ENCODE results near the gene TUFM.
A peak's percentile ranks its signal among the peaks of the same experiment; 100 is the strongest.
"Not testable (repeated sequence)": the region's sequence is repeated elsewhere in the genome, so short reads cannot be mapped to it uniquely, and the experiment has no call there.

TUFM gene

DNA sequence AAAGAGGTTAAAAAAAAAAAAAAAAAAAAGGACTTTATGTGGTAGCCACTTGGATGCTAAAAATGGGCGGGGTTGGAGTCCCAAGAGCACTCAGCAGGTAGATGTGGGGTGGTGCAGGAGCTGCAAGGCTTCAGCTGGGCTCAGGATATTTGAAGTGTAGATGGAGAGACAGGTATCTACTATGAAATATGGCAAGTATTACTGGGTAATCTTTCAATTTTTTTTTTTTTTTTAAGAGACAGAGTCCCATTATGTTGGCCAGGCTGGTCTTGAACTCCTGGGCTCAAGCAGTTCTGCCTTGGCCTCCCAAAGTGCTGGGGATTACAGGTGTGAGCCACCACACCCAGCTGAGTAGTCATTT, 7.6 kb downstream of the TUFM start:
- no peak for DNase-seq

DNA sequence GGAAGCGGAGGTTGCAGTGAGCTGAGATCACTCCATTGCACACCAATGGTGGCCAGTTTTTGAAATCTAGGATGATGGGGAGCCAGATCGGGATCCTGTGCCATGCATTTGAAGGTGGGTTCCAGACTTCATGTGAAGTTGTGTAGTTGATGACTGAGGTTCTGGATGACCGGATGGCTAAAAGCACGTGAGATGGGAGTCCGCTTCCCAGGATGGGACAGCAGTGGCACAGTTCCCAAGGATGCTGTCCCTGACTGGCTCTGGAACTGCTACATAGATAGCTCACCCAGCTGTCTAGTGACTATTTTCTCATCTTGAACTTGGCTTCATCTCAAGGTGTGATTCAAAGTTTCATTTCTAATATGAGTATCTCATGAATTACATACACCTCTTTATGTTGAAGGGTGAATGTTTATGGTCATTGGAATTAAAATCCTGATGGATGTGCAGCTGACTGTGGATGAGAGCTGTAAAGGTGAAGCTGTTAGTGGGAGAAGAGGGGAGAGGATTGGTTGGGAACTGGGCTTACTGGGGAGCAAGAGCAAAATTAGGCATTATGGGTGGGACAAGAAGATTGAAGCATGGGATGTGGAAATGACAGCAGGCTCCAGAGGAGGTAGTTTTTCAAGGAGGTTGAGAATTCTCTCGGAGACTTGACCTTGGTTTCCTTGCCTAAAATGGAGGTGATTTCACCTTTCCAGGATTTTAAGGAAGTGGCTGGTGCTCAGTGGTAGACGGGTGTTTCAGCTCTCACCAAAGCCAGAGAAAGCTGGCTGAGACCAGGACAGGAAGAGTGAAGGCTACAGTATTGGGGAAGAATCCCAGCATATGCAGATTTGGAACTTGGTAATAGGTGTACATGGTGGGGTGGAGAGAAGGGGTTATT, 8.2 kb downstream of the TUFM start:
- DNase-seq: no peak

DNA sequence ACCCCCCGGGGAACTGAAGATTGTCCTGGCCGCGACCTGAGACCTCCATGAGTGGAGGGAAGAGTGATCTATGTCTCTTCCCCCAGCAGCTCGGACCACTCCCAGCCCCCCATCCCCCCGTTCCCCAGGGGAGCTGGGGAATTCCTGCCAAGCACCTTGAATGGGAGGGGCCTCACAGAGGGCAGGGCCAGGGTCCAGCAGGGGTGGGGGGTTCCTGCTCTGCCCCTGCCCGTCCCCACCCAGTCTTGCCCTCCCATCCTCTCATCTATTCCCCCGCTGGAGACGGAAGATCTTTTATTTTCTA, 9.4 kb downstream of the TUFM start:
- no peak for DNase-seq

DNA sequence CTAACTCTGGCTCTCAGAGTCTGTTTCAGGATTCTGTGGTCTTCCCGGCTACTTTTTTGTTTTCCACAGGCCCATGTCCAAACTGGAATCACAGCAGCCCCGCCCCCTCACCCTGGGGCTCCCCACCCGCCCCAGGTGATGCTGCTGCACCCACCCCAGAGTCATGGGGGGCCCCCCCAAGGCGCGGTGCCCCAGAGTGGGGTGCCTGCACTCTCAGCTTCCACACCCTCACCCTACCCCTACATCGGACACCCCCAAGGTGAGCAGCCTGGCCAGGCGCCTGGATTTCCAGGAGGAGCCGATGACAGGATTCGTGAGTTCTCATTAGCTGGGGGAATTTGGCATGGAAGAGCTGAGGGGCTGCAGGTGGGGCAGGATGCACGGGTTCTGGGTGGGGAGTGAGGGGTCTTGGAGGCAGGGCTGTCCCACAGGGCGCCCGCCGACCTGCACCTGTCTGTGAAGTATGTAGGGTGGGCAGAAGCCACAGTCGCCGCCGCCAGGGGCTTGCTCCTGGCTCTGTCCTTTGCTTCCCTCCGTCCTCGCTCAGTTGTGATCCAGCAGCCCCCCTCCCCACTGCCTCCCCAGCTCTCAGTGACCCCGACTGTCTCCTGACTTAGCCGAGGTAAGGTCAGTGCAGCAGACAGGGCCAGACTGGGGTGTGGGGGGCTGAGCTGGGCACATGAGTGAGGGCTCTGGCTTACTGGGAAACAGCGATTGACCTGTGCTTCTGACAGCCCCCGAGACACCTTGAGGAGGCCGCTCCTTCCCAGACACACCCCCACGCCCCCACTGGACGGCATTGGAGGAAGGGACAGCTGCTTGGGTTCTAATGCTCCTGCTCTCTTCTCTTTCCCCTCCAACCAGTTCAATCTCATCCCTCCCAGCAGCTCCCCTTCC, 10.0 kb downstream of the TUFM start:
- no peak for DNase-seq

DNA sequence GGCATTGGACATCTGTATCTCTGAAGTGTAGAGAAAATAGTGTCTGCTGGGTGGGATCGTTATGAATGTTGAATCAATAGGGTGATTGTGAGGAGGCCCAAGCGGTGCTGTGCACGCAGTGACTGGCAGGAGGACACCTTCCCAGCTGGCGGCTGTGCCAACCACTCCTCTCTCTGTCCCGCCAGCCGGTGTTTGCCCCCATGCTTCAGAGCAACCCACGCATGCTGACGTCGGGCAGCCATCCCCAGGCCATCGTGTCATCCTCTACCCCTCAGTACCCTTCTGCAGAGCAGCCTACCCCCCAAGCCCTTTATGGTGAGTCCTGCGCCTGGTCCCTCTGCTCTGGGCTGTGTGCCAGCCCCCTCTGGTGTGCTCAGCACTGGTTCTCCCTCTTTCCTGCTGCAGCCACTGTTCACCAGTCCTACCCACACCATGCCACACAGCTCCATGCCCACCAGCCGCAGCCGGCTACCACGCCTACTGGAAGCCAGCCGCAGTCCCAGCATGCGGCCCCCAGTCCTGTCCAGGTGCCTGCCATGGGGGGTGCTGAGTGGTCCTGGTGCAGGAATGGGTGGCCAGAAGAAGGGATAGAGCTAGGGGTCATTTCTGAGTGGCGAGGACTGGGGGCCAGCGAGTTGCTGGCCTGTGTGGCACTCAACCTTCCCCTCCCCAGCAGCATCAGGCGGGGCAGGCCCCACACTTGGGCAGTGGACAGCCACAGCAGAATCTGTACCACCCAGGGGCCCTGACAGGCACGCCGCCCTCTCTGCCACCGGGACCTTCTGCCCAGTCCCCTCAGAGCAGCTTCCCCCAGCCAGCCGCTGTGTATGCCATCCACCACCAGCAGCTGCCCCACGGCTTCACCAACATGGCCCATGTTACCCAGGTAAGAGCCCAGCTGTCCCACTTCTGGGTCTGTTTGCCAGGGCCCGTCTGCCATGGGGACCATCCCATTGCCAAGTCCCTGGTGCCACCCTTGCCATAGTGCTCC, 11.0 kb downstream of the TUFM start:
- no peak for DNase-seq

DNA sequence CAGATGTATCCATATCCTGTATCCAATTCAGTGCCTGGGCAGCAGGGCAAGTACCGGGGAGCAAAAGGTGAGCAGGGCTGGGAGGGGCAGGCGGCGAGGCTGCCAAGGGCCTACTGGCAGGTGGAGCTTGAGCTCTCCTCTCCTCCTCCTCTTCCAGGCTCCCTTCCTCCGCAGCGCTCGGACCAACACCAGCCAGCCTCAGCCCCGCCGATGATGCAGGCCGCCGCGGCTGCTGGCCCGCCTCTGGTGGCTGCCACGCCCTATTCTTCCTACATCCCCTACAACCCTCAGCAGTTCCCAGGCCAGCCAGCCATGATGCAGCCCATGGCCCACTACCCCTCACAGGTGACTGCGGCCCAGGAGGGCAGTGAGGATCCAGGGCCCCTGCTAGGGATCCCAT, 11.8 kb downstream of the TUFM start:
- no peak for DNase-seq

DNA sequence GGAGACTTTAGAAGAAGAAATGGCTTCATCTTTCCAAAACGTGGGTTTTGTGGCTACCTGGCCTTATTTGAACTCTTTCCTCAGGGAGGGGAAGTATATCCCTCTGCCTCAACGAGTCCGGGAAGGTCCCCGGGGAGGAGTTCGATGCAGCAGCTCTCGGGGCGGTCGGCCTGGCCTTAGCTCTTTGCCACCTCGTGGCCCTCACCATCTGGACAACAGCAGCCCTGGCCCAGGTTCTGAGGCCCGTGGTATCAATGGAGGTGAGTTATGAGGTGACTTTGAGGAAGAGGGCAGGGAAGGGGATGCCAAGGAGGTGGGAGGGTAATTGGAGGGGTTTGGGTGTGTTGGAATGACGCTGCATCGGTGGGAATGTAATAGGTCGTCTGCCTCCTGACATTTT, 15.6 kb downstream of the TUFM start:
- no peak for DNase-seq

DNA sequence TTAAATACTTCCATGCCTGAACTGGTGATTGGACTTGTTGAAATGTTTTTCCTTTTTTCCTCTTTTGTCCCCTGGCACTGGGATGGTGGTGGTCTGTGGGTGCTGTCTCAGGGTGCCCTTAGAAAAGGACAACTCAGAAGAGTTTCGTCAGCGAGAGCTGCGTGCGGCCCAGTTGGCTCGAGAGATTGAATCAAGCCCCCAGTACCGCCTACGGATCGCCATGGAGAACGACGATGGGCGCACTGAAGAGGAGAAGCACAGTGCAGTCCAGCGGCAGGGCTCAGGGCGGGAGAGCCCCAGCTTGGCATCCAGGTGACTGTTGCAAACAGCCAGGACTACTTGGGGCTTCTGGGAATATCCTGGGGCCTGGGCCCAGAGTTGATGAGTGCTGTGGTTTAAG, 16.4 kb downstream of the TUFM start:
- DNase-seq: no peak

DNA sequence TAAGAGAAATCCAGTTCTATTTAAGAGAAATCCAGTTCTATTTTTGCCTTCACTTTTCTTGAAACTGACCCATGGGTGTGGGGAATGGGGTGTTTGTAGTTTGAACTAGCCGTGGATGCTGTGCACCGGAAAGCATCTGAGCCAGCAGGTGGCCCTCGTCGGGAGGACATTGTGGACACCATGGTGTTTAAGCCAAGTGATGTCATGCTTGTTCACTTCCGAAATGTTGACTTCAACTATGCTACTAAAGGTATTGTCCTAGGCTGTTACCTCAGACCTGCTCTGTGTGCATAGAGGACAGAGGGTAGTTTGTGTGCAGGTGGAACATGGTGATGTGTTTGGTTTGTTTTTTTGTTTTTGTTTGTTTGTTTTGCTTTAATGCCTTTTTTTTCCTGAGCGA, 20.0 kb downstream of the TUFM start:
- no peak for DNase-seq

DNA sequence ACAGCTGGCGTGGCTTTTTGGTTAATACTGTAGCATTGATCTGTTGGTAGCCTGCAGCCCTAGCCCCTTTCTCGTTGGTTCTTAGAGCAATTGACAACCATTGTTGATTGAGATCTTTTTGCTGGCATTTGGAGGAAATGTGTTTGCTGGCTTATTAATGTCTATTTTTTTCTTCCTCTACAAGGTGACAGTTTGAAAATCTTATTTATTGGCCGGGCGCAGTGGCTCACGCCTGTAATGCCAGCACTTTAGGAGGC, 21.5 kb downstream of the TUFM start:
- DNase-seq: no peak

DNA sequence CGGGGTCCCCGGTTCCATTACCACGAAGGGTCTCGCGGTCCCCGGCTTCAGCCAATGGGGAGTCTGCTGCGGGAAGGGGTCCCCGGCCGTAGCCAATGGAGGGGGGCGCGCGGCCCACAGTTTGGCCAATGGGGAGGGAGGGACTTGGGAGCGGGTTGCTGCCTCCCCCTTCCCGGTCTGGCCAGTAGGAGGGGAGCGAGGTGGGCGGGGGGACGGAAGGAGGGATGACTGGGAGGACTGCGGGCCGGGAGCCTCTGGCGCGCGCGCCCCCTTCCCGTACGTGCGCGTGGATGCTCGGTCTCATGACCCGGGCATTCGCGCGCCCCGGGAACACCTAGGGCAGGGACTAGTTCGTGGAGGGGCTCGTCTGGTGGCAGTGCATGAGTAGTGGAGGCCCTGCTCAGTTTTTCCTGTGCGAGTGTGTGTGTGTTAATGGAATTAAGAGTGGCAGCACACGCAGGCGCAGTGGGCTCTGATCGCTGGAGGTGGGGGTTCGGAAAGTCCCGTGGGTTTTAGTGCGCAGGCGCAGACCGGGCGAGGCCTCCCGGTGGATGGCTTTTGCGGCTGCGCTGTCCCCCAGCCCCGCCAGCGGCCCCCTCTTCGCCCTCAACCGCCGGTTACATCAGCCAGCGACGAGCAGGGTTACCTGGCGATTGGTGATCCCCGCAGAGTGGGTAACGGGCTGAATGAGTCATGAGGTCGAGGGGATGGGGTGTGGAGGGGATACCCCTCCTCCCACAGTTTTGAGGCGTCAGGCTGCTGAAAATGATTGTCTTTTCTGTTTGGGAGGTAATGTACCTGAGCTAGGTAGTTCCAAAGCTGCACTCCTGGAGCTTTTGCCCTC, 22.1 kb downstream of the TUFM start:
- peak; percentile 94 for DNase-seq

DNA sequence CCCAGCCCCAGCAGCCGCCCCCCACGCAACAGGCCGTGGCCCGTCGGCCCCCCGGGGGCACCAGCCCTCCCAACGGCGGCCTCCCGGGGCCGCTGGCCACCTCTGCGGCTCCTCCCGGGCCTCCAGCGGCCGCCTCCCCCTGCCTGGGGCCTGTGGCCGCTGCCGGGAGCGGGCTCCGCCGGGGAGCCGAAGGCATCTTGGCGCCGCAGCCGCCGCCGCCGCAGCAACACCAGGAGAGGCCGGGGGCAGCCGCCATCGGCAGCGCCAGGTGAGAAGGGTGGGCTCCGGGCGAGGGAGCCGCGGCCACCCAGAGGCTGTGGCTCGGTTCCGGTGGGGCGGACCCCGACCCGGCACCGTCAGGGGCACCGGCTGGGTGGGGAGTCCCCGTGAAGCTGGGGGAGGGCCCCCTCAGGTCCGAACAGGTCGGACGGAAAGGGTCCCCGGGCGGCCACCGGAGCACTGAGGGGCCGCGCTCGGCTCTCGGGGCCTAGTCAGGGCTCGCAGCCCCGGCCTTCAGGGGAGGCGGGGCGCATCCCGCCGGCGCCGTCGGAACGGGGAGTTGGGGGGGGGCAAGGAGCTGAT, 22.8 kb downstream of the TUFM start:
- no peak for DNase-seq

DNA sequence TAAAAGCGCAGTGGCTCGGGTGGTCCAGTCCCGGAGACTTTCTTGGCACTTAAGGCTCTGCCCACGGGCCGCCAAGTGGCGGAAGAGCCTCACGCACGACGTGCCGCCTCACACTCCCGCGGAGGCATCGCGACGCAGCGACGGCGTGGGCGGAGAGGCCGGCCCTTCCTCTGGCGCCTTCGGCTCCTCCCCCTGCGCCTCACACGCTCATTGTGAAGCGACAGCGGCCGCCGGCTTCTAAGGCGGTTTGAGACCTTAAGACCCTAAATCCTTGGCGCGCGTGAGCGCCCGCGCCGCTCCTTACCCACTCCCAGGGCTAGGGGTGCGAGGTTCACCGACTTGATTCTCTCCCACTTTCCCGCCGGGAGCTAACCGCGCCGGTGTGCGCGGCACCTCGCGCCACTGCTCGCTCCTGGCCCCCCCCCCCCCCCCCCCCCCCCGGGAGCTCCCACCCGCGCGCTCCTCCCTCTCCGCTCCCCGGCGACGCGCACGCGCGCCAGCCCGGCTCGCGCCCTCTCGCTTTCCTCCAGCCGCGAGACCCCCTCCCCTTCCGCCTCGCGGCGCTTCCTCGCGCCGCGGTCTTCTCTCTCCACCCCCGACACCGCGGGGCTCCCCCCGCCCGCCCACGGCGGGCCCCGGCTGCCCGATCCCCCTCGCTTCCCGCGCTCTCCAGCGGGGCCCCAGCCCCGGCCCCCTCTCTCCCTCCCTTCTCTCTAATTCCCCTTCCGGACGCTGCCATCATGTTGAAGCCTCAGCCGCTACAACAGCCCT, 23.4 kb downstream of the TUFM start, which contains the start of gene ATXN2L:
Gene ATXN2L (plus strand): TSS at position 480 of the 771 bp plus-strand sequence. CDS start 261 bp downstream, at position 741.
- peak; percentile 95 for DNase-seq

DNA sequence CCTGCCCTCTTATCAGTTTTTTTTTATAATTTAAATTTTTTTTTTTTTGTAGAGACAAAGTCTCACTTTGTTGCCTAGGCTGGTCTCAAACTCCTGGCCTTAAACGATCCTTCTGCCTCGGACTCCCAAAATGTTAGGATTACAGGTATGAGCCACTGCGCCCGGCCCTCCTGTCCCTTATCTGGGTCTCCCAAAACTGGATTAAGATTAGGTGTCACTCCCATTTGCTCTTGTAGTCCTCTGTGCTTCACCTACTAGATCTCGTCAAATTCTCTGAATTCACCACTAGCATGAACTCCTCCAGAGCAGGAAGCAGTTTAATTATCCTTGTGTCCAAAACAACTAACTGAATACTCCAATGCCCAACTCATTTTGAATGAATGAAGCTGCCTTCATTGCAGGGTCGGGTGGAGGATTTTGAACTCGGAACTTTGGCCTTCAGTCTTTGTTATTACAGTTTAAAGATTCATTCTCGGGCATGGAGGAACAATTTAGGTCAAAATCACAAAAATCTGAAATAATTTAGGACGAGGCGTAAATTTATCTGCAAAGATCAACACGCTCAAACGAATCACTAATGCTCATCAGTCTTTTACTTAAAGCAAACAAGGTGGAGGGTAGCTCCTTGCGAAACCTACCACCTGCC, 24.2 kb downstream of the TUFM start:
- no peak for DNase-seq

DNA sequence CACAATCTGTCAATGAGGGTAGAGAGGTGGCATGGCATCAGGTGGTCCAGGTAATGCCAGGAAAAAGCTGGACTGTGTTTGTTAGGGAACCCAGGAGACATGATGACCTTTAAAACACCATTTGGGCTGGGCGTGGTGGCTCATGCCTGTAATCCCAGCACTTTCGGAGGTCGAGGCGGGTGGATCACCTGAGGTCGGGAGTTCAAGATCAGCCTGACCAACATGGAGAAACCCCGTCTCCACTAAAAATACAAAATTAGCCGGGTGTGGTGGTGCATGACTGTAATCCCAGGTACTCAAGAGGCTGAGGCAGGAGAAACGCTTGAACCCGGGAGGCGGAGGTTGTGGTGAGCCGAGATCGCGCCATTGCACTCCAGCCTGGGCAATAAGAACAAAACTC, 25.6 kb downstream of the TUFM start:
- not testable (repeated sequence) for DNase-seq

DNA sequence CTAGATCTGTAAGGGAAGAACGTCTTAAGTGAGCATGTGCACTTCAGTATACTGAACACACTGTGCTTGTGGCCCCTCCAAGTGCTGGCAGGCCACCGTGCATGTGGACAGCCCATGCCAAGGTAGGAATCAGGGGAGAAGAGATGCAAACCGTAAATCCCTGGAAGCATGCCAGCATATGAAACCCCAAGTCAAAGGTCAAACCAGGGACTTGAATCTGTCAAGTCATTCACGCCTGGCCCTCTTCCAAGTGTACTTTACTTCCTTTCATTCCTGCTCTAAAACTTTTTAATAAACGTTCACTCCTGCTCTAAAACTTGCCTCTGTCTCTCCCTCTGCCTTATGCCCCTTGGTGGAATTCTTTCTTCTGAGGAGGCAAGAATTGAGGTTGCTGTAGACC, 26.1 kb downstream of the TUFM start:
- no peak for DNase-seq

DNA sequence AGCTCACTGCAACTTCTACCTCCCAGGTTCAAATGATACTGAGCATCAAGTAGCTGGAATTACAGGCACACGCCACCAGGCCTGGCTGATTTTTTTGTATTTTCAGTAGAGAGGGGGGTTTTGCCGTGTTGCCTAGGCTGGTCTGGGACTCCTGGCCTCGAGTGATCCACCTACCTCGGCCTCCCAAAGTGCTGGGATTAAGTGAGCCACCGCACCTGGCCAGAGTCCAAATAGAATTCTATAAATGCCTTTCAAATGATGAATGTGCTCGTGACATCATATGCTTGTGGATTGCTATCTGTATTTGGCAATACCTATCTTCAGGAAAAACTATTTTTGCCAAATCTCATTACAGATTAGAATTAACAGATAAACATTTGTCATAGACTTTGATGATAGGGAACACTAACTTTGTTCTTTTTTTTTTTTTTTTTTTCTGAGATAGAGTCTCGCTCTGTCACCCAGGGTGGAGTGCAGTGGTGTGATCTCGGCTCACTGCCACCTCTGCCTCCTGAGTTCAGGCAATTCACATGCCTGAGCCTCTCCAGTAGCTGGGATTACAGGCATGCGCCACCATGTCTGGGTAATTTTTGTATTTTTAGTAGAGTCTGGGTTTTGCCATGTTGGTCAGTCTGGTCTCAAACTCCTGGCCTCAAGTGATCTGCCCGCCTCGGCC, 38.6 kb downstream of the TUFM start:
- not testable (repeated sequence) for DNase-seq

DNA sequence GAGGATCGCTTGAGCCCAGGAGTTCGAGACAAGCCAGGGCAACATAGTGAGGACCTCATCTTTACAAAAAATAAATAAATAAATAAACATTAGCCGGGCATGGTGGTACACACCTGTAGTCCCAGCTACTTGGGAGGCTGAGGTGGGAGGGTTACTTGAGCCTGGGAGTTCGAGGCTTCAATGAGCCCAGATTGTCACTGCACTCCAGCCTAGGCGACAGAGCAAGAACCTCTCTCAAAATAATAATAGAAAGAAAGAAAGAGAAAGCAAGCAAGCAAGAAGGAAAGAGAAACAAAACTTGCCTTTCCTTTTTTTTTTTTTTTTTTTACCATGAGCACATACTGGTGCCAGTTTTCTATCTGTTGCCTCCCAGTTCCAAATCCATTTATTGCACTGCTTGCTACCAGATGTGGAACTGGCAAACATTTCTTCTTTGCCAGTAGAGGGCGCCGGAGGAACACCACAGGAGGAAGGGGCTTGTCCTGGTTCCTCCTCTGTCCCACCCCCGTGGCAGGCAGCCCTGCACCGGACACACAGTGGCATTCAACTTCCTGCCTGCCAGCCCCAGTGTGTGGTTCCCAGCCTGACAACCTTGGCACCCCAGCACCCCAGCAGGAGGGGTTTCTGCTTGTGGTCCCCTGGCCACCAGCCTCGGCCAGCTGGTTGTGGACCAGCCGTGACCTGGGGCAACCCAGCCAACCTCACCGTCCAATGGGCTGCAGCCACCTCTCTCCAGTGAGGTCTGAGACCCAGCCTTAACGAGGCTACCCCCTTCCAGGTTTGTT, 43.7 kb downstream of the TUFM start:
- not testable (repeated sequence) for DNase-seq
